HG03025 (cell line): ENCODE measurements around the gene RAB7A.

Experiments
- ATAC-seq: cut with Tn5 transposase; IDR thresholded peaks from one replicate; pipeline ENCODE4 v1.9.1; 2021; ENCODE audit warnings: mild to moderate bottlenecking, moderate library complexity; ENCODE audit not compliant: unreplicated experiment, low FRiP score

The RAB7A gene

GRCh38 chr3:128845778-128846485 lies 119.9 kb downstream of the RAB7A start:
- no peak for ATAC-seq

- no peak for ATAC-seq
Observed at GRCh38 chr3:128846486-128846891, 120.5 kb downstream of the RAB7A start.

DNA sequence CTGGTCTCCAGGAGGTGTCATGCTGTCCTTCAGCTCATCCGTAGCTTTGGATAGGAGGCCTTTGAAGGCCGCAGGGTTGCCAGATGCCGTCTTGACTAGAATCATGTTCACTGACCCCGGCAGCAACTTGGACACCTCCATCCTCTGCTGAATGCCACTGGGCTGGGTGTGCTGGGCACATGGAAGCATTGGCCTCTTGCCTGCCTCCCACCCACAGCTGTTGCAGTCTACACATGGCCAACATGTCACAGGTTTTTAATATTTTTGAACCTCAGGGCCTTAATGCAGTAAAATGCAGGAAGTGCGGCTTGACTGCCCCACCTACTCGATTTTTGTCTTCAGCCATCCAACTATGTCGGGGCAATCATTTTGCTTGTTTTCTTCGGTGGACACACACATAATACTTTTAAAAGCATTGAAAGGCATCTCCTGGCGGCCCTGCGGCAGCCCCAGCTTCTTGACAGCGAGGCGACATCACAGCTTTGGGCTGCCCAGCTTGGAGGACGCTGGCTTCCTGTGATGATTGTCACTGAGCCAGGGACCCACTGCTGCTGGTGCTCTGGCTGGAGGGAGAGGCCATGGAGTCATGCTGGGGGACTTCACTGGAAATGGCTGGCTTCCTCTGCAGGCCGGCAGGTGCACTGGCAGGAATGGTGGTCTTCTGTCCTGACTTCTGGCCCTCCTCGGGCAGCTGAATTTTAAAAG lies 121.8 kb downstream of the RAB7A start:
- ATAC-seq = no peak

- ATAC-seq = no peak
Observed at GRCh38 chr3:128848936-128849335, 123.0 kb downstream of the RAB7A start.

DNA sequence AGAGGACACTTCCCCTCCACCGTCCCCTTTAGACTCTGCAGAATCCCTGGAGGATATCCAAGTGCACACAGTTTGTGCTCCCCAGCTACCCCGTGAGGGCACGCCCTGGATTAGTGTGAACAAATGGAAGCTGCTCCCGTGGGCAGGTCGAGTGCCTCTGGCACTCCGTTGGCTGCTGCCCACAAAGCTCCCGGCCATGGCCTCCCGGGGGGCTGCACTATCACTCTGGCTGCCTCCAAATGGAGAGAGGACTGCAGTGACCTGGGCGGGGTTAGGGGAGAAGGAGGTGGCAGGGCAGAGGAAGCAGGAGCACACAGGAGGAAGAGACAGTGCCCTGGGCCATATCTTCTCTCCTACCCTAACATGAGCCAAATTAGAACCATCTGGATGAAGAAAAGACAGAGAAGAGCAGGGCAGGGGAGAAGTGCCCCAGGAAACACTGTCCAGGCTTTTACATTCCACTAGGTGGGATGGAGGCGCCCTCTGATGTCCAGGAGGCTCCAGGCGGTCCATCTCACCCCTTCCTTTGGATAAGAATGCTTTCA lies 124.0 kb downstream of the RAB7A start:
- ATAC-seq = no peak

DNA sequence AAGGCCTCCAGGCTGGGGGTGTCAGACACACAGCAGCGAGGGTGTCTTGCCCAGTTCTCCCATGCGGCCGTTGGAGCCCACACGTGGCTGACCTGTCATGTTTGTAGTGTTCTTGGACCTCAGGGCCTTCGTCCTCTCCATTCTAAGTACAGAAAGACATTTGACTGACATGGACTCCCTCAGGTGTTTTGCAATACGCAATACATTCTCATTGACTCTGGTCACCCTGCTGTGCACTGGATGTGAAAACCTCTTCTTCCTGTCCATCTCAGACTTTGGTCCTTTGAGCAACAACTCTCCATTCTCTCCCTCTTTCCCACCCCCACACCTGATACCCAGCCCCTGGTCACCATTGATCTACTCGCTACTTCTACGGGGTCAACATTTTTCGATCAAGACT lies 124.6 kb downstream of the RAB7A start:
- no peak for ATAC-seq

DNA sequence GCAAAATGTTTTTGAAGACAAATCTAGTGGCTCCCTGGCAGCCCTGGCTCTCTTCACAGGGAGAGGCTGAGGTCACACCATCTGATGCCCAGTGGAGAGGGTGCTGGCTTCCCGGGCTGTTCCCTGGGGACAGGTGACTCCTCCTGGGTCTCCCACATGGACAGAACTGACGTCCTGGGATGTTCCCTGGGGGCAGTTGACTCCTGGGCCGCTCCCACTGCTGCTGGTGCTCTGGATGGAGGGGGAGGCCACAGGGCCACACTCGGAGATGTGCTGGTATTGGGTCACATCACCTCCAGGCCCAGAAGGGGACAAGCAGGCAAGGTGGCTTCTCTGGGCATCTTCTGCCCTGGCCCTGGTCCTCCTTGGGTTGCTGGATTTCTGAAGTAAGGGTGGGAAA lies 125.6 kb downstream of the RAB7A start:
- no peak for ATAC-seq

- ATAC-seq = no peak
Observed at GRCh38 chr3:128853826-128854225, 127.8 kb downstream of the RAB7A start.

- ATAC-seq = no peak
Observed at GRCh38 chr3:128854475-128854874, 128.5 kb downstream of the RAB7A start.

- no peak for ATAC-seq
Observed at GRCh38 chr3:128855569-128855968, 129.6 kb downstream of the RAB7A start.

- no peak for ATAC-seq
Observed at GRCh38 chr3:128858167-128858566, 132.2 kb downstream of the RAB7A start.

- ATAC-seq = no peak
Observed at GRCh38 chr3:128859630-128860029, 133.6 kb downstream of the RAB7A start.

GRCh38 chr3:128861491-128861890 lies 135.5 kb downstream of the RAB7A start:
- ATAC-seq = no peak

GRCh38 chr3:128863560-128863959 lies 137.6 kb downstream of the RAB7A start:
- no peak for ATAC-seq
